Stimulated activated CD8-positive, alpha-beta memory T cell treated with anti-CD3 and anti-CD28 coated beads, Interleukin-12 subunit alpha, Interleukin-12 subunit beta, amount 100 ng/mL, for 24 hours (primary cell): ENCODE measurements around the gene PRG2.
"Not testable (repeated sequence)": the region's sequence is repeated elsewhere in the genome, so short reads cannot be mapped to it uniquely, and the experiment has no call there.

ENCODE experiments used
- DNase-seq: peaks from one replicate; pipeline ENCODE4 v3.0.0-alpha.2; 2020; ENCODE audit errors: extremely low read depth

The PRG2 gene

GRCh38 chr11:57368106-57368844, 22.2 kb downstream of the PRG2 start:
- no peak for DNase-seq

- no peak for DNase-seq
Observed at GRCh38 chr11:57364851-57365660, 25.4 kb downstream of the PRG2 start.

GRCh38 chr11:57363131-57364080, 27.0 kb downstream of the PRG2 start:
- DNase-seq, result no peak

- DNase-seq, result no peak
Observed at GRCh38 chr11:57361926-57362325, 28.5 kb downstream of the PRG2 start.

- DNase-seq, result not testable (repeated sequence)
Observed at GRCh38 chr11:57361420-57361819, 29.0 kb downstream of the PRG2 start.

- no peak for DNase-seq
Observed at GRCh38 chr11:57360991-57361390, 29.5 kb downstream of the PRG2 start.

- DNase-seq, result no peak
Observed at GRCh38 chr11:57359896-57360690, 30.4 kb downstream of the PRG2 start.

GRCh38 chr11:57359396-57359795, 31.1 kb downstream of the PRG2 start:
- no peak for DNase-seq

- no peak for DNase-seq
Observed at GRCh38 chr11:57358991-57359390, 31.5 kb downstream of the PRG2 start.

- no peak for DNase-seq
Observed at GRCh38 chr11:57358543-57358961, 31.9 kb downstream of the PRG2 start.

GRCh38 chr11:57357856-57358255, 32.6 kb downstream of the PRG2 start:
- no peak for DNase-seq

- no peak for DNase-seq
Observed at GRCh38 chr11:57357310-57357709, 33.1 kb downstream of the PRG2 start.

GRCh38 chr11:57356268-57356667, 34.2 kb downstream of the PRG2 start:
- no peak for DNase-seq

- DNase-seq, result no peak
Observed at GRCh38 chr11:57354699-57355098, 35.8 kb downstream of the PRG2 start.

GRCh38 chr11:57353852-57354251, 36.6 kb downstream of the PRG2 start:
- no peak for DNase-seq

GRCh38 chr11:57353446-57353845, 37.0 kb downstream of the PRG2 start:
- DNase-seq, result no peak

- no peak for DNase-seq
Observed at GRCh38 chr11:57353036-57353435, 37.4 kb downstream of the PRG2 start.

GRCh38 chr11:57349491-57350274, 40.8 kb downstream of the PRG2 start:
- peak; percentile 40 for DNase-seq

GRCh38 chr11:57348636-57349313, 41.7 kb downstream of the PRG2 start:
- DNase-seq, result no peak

GRCh38 chr11:57348052-57348451, 42.4 kb downstream of the PRG2 start:
- no peak for DNase-seq
